CD4-positive, alpha-beta T cell (primary cell): ENCODE measurements around the gene ZNF773. TPM values are rescaled to one million over a fixed set of nuclear protein-coding genes. Genes with fewer than 3 reads are reported as not detected.
"Not testable (repeated sequence)": the region's sequence is repeated elsewhere in the genome, so short reads cannot be mapped to it uniquely, and the experiment has no call there.

Experiments used
- ATAC-seq: fragments of 200-7000 bp; cut with Tn5 transposase; one replicate; pipeline ENCODE4 v1.10.0; 2022; ENCODE audit warnings: mild to moderate bottlenecking; ENCODE audit not compliant: poor library complexity
- CTCF ChIA-PET: fragments of 350-600 bp; sonication (Branson Sonifier 250); formaldehyde crosslinking; loops from one replicate; lab custom pipeline; 2021; ENCODE audit warnings: antibody characterized with exemption, inconsistent platforms; lab: Charles Lee
- POLR2A ChIA-PET: fragments of 350-600 bp; sonication (Branson Sonifier 250); formaldehyde crosslinking; loops from one replicate; lab custom pipeline; 2021; ENCODE audit warnings: antibody characterized with exemption, inconsistent platforms; lab: Charles Lee
- DNase-seq, 14 experiments: peaks; one replicate each; pipeline ENCODE4 v3.0.0-alpha.2; 2013 to 2020; ENCODE audit warnings: mixed read lengths in 2 of 14
- H3K27ac ChIP-seq, 2 donors: one replicate each; pipeline versions ENCODE4 v1.5.1 to v1.7.0; 2013; ENCODE audit warnings: low read length in 2 of 2, low read depth in 1 of 2, mild to moderate bottlenecking in 1 of 2
- H3K27me3 ChIP-seq, 2 experiments: 1 replicate in 1 of 2; 2 replicates in 1 of 2; pipeline versions ENCODE4 v1.6.1 to v1.7.0; 2013; ENCODE audit warnings: low read length in 2 of 2, control low read depth in 1 of 2, mild to moderate bottlenecking in 1 of 2, moderate library complexity in 1 of 2; ENCODE audit not compliant: insufficient read depth in 2 of 2, control insufficient read depth in 1 of 2
- H3K36me3 ChIP-seq: one replicate; pipeline ENCODE4 v1.6.1; 2013; ENCODE audit warnings: low read length, control low read depth; ENCODE audit not compliant: insufficient read depth
- H3K4me1 ChIP-seq: one replicate; pipeline ENCODE4 v1.6.1; 2013; ENCODE audit warnings: low read length, control low read depth; ENCODE audit not compliant: insufficient read depth
- H3K4me3 ChIP-seq: one replicate; pipeline ENCODE4 v1.5.1; 2013; ENCODE audit warnings: mild to moderate bottlenecking, low read length, moderate library complexity
- H3K9me3 ChIP-seq, 2 experiments: 1 replicate in 1 of 2; 2 replicates in 1 of 2; pipeline versions ENCODE4 v1.6.1 to v1.7.0; 2013; ENCODE audit warnings: low read length in 2 of 2, mild to moderate bottlenecking in 2 of 2, control low read depth in 1 of 2, moderate library complexity in 1 of 2; ENCODE audit not compliant: control insufficient read depth in 1 of 2, insufficient read depth in 1 of 2
- H3K27ac Mint-ChIP-seq: one replicate; pipeline ENCODE4 v1.8.0; 2020; ENCODE audit warnings: mixed read lengths
- H3K27me3 Mint-ChIP-seq: one replicate; pipeline ENCODE4 v1.8.0; 2021; ENCODE audit warnings: mixed read lengths
- H3K36me3 Mint-ChIP-seq: one replicate; pipeline ENCODE4 v1.8.0; 2021; ENCODE audit warnings: low read depth, mixed read lengths
- H3K4me1 Mint-ChIP-seq: one replicate; pipeline ENCODE4 v1.8.0; 2021; ENCODE audit warnings: low read depth, mixed read lengths
- H3K4me3 Mint-ChIP-seq: one replicate; pipeline ENCODE4 v1.8.0; 2020; ENCODE audit warnings: mild to moderate bottlenecking, mixed read lengths
- H3K9me3 Mint-ChIP-seq: one replicate; pipeline ENCODE4 v1.8.0; 2020; ENCODE audit warnings: mixed read lengths
- intact Hi-C, 2 experiments: fragments of 100-400 bp; cut with DNase I in 1 of 2; cut with micrococcal nuclease in 1 of 2; formaldehyde crosslinking; loops; one replicate each; pipeline versions ENCODE4 v1.15.1 to v1.9.0; 2023 to 2025; cut with DNase I, micrococcal nuclease
- total RNA-seq, 174 experiments: library from RNA in 2 of 174; stranded (reverse) in 2 of 174; gene quantifications; one replicate each; pipeline ENCODE4 v1.2.3 and lab custom pipeline; 2021 to 2026
- TF ChIP-seq, protein P1 (sequence below): fragments of 200-600 bp; IDR thresholded peaks from one replicate; pipeline ENCODE4 v1.8.0; 2022; ENCODE audit warnings: antibody characterized with exemption, mild to moderate bottlenecking

ZNF773 gene
- total RNA-seq, 2 experiments from 2014 or later, result 20.3 to 22.3 TPM

DNA sequence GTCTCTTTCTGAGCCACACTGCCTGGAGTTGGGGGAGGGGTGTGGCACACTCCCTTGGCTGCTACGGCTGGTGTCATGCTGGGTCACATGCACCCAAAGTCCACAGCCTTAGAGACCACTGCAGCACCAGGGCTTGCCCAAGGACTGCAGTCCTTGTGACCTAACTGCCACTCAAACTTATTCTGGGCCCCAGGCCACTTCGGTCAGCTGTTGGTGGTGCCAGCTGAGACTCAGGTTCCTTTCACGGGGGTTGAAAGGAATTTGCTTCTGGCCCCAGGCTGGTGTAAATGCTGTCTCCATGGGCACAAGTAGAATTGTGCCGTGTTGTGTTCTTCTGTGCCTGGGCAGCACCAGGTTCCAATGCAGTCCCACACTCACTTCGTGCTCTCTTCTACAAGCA, 33.2 kb upstream of the ZNF773 start:
- Mint-ChIP-seq H3K4me1 (no peaks in the 10 kb centered on the region), H3K9me3 (peaks cover 21% of the 10 kb centered on the region), H3K4me3 (no peak overlapping the region), H3K36me3 (peaks cover 75% of the 10 kb centered on the region), H3K27ac (no peak overlapping the region), H3K27me3 (no peaks in the 10 kb centered on the region)
- H3K4me3 ChIP-seq, result no peak overlapping the region
- TF ChIP-seq, protein P1, sequence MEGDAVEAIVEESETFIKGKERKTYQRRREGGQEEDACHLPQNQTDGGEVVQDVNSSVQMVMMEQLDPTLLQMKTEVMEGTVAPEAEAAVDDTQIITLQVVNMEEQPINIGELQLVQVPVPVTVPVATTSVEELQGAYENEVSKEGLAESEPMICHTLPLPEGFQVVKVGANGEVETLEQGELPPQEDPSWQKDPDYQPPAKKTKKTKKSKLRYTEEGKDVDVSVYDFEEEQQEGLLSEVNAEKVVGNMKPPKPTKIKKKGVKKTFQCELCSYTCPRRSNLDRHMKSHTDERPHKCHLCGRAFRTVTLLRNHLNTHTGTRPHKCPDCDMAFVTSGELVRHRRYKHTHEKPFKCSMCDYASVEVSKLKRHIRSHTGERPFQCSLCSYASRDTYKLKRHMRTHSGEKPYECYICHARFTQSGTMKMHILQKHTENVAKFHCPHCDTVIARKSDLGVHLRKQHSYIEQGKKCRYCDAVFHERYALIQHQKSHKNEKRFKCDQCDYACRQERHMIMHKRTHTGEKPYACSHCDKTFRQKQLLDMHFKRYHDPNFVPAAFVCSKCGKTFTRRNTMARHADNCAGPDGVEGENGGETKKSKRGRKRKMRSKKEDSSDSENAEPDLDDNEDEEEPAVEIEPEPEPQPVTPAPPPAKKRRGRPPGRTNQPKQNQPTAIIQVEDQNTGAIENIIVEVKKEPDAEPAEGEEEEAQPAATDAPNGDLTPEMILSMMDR, result no peak
- H3K36me3 ChIP-seq, result no peaks in the 10 kb centered on the region
- peaks cover 27 to 57% of the 10 kb centered on the region in 2 experiments for H3K9me3 ChIP-seq
- ATAC-seq (no peak), DNase-seq (no peak)
- POLR2A ChIA-PET, result no interaction called here
- H3K4me1 ChIP-seq, result no peaks in the 10 kb centered on the region
- intact Hi-C loops, result no loop called here
- no peak overlapping the region for H3K27ac ChIP-seq
- CTCF ChIA-PET, result no interaction called here
- no peaks in the 10 kb centered on the region for H3K27me3 ChIP-seq

DNA sequence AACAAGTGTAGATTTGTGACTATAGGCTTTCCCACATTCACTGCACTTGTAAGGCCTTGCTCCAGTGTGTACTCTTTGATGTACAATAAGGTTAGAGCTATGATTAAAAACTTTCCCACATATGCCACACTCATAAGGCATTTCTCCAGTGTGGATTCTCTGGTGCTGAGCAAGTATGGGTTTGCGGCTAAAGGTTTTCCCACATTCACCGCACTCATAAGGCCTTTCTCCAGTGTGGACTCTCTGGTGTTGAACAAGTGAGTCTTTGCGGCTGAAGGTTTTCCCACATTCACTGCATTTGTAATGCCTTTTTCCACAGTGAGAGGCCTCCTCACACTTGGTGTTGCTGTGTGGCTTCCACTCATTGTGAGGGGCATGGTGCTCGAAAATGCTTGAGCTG, 26.1 kb upstream of the ZNF773 start:
- H3K27me3 Mint-ChIP-seq, result no peaks in the 10 kb centered on the region
- ATAC-seq, result no peak
- CTCF ChIA-PET, result interaction anchor here (0.6 kb wide), 1 partner anchor 165 kb away, joined by 3 read pairs; no protein-coding TSS in a partner anchor

DNA sequence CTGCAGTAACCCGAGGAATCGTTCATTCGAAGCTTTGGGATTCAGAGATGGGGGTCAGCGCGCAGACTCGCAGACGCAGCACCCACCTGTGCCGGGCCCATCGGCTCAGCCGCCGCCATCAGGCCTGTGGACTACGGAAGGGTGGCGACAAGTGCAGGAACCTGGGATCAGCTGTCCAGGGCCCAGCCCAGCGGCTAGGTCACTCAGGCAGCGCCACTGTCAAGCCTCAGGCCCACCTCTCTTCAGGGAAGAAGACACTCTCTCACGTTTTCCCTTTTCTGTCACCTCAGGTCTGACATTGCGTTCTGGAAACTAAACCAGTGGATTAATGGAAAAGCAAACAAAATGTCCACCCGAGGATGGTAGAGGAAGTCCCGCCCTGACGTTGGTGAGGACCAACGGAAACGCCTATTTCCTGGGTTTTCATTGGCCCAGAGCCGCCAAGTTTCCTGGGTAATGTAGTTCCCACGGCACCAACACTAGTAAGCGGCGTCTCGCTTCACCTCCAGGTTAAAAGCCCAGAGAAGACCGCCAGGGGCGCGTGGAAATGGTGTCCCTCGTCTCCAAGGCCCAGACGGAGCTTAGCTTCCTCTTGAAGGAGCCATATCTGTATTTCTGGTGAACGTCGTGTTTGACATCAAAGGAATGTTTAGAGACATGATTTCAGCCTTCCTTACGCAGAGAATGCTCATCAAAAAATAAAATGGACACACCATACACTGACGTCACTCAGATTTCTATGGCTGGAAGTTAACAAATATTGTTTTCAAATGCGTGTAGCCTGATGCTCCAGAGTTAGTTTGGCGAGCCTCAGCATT, 22.3 kb upstream of the ZNF773 start, which contains the start of gene ZNF772:
Gene ZNF772 (minus strand): TSS at position 376 of the 818 bp plus-strand sequence. CDS start 257 bp downstream, at position 119.
- peak within 1 kb of the TSS; percentile 90 for H3K4me3 Mint-ChIP-seq
- CTCF ChIA-PET, result interaction anchor here (0.7 to 2.0 kb wide), 7 partner anchors 9 to 106 kb away, joined by 3 to 9 read pairs (median 4); partner anchors contain the start of genes ZIK1, ZNF419, ZNF749 and ZNF773
- POLR2A ChIA-PET, result interaction anchor here (0.7 to 1.9 kb wide), 6 partner anchors 10 to 706 kb away, joined by 3 to 9 read pairs (median 4); partner anchors contain the start of genes ZIK1, ZNF154, ZNF274 and ZNF419
- TF ChIP-seq, protein P1, result peak; percentile 33
- Histone ChIP-seq H3K27me3 (no peaks in the 10 kb centered on the region), H3K27ac (peak within 1 kb of the TSS; percentile 46 to 54), H3K4me3 (peak within 1 kb of the TSS; percentile 85), H3K9me3 (peaks cover 24 to 69% of the 10 kb centered on the region in 2 experiments), H3K4me1 (peaks cover 16% of the 10 kb centered on the region), H3K36me3 (peaks cover 11% of the 10 kb centered on the region)
- peak within 1 kb of the TSS; percentile 77 for H3K27ac Mint-ChIP-seq
- peaks cover 69% of the 10 kb centered on the region for H3K36me3 Mint-ChIP-seq
- DNase-seq (peak; percentile 73 to 95 (median 85)), ATAC-seq (peak; percentile 98)
- intact Hi-C loops, result loop anchor here (1.0 to 5.0 kb wide), 4 partner anchors 22 to 101 kb away; partner anchors contain the start of genes ZNF749 (in 2 of the 2), ZNF773 (in 2 of the 2), ZNF416 (in 1 of the 2) and ZNF549 (in 1 of the 2)
- H3K4me1 Mint-ChIP-seq, result peaks cover 19% of the 10 kb centered on the region
- H3K9me3 Mint-ChIP-seq, result peaks cover 19% of the 10 kb centered on the region
- H3K27me3 Mint-ChIP-seq, result no peaks in the 10 kb centered on the region

More for the DNA sequence above, 26.1 kb upstream of the ZNF773 start:
- Mint-ChIP-seq H3K9me3 (peaks cover 23% of the 10 kb centered on the region), H3K4me1 (peaks cover 19% of the 10 kb centered on the region), H3K27ac (no peak overlapping the region), H3K36me3 (peaks cover 99% of the 10 kb centered on the region), H3K4me3 (no peak overlapping the region)
- no peaks in the 10 kb centered on the region for H3K27me3 ChIP-seq
- H3K9me3 ChIP-seq, result peaks cover 30 to 93% of the 10 kb centered on the region in 2 experiments
- TF ChIP-seq, protein P1, result no peak
- H3K4me1 ChIP-seq, result peaks cover 16% of the 10 kb centered on the region
- H3K4me3 ChIP-seq, result no peak overlapping the region
- POLR2A ChIA-PET, result no interaction called here
- intact Hi-C loops, result no loop called here
- H3K36me3 ChIP-seq, result peaks cover 11% of the 10 kb centered on the region
- no peak for DNase-seq
- H3K27ac ChIP-seq, result no peak overlapping the region

DNA sequence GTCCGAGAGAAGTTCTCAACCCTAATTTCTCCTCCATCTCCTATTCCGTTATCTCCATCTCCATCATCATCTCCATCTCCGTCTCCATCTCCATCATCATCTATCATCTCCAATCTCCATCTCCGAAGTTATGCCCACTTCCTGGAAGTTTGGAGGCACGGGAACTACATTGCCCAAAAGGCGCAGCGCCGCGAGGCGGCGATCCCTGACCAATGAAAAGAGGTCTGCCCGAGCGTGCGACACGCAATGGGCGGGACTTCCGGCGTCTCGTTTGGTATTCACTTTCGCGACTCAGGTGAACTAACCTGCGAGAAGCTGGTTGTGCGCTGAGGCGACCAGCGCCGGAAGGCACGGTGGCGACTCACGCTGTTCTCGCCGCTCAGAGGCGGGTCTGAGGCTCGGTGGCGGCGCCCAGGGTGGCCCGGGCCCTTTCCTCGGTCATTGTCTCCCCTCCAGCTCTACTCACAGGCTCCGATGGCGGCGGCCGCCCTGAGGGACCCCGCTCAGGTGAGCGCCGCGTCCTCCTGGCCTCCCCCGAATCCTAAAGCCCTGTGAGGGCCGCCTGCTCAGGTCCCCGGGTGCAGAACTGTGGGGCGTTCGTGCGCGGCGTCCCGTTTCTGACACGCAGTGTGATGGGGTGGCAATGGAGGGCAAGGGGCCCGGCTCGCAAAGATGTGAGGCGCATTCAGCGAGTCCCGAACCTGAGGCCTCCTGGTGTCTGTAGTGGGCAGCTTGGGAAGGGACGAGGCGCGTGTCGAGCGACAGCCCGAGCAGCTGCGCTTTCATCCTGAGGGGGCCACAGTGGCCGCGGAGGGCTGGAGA, 12.1 kb upstream of the ZNF773 start, which contains the start of gene ZNF419:
Gene ZNF419 (plus strand): TSS at position 274 of the 822 bp plus-strand sequence. CDS start 201 bp downstream, at position 475.
- CTCF ChIA-PET, result interaction anchor here (1.2 to 2.6 kb wide), 2 partner anchors 9 to 11 kb away, joined by 3 to 9 read pairs; partner anchors contain the start of gene ZNF772
- intact Hi-C loops, result loop anchor here in 1 of 2 experiments (2.0 to 5.0 kb wide), 2 partner anchors 39 to 75 kb away; partner anchors contain the start of genes ZNF17 and ZNF549
- H3K27me3 Mint-ChIP-seq, H3K27me3 ChIP-seq: not testable (repeated sequence)
- H3K36me3 Mint-ChIP-seq, result peaks cover 53% of the 10 kb centered on the region
- peaks cover 24% of the 10 kb centered on the region for H3K9me3 Mint-ChIP-seq
- H3K4me1 Mint-ChIP-seq, result peaks cover 19% of the 10 kb centered on the region
- Histone ChIP-seq H3K4me3 (peak within 1 kb of the TSS; percentile 80), H3K27ac (peak within 1 kb of the TSS; percentile 65 to 79), H3K9me3 (peaks cover 6 to 20% of the 10 kb centered on the region in 2 experiments), H3K36me3 (peaks cover 20% of the 10 kb centered on the region), H3K4me1 (peaks cover 16% of the 10 kb centered on the region)
- POLR2A ChIA-PET, result interaction anchor here (0.6 to 1.7 kb wide), 15 partner anchors 10 to 1032 kb away, joined by 3 to 10 read pairs (median 4); partner anchors contain the start of genes ZBTB45, ZNF154, ZNF211 and ZNF264
- peak within 1 kb of the TSS; percentile 88 for H3K4me3 Mint-ChIP-seq
- DNase-seq, result peak; percentile 90 to 98 (median 95)
- peak; percentile 97 for ATAC-seq
- H3K27ac Mint-ChIP-seq, result peak within 1 kb of the TSS; percentile 57
